HEK293T (cell line): Measurements from ENCODE around the gene WDR37.

ENCODE experiments used
- CTCF ChIA-PET: fragments of 350-600 bp; formaldehyde crosslinking; extraction: SDS; loops from one replicate; lab custom pipeline; 2021; ENCODE audit warnings: antibody characterized with exemption, inconsistent platforms; lab: Yijun Ruan, JAX
- POLR2A ChIA-PET: fragments of 350-600 bp; formaldehyde crosslinking; extraction: SDS; loops from one replicate; lab custom pipeline; 2020; ENCODE audit warnings: antibody characterized with exemption, inconsistent platforms; lab: Yijun Ruan, JAX
- DNase-seq: peaks from one replicate; pipeline ENCODE4 v3.0.0; 2012; ENCODE audit warnings: mixed read lengths; ENCODE audit errors: extremely low spot score
- ARNT ChIP-seq: fragments of 450-650 bp; IDR thresholded peaks from 2 replicates; pipeline ENCODE4 v1.6.1; 2017; ENCODE audit warnings: mild to moderate bottlenecking
- BHLHE40 ChIP-seq: fragments of 450-650 bp; IDR thresholded peaks from 2 replicates; pipeline ENCODE4 v1.6.1; 2016; ENCODE audit warnings: mild to moderate bottlenecking, moderate library complexity, borderline replicate concordance
- CTBP1 ChIP-seq: fragments of 450-650 bp; IDR thresholded peaks from 2 replicates; pipeline ENCODE4 v1.6.1; 2016; ENCODE audit warnings: borderline replicate concordance
- ELF4 ChIP-seq: fragments of 450-650 bp; IDR thresholded peaks from 2 replicates; pipeline ENCODE4 v1.6.1; 2017; ENCODE audit warnings: antibody characterized with exemption
- FOXA1 ChIP-seq: fragments of 450-650 bp; IDR thresholded peaks from 2 replicates; pipeline ENCODE4 v1.6.1; 2016; ENCODE audit warnings: mild to moderate bottlenecking
- FOXK2 ChIP-seq: fragments of 450-650 bp; IDR thresholded peaks from 2 replicates; pipeline ENCODE4 v1.6.1; 2016; ENCODE audit warnings: mild to moderate bottlenecking
- FOXM1 ChIP-seq: fragments of 450-650 bp; IDR thresholded peaks from 2 replicates; pipeline ENCODE4 v1.6.1; 2017; ENCODE audit warnings: mild to moderate bottlenecking, borderline replicate concordance
- HDGF ChIP-seq: fragments of 450-650 bp; IDR thresholded peaks from 2 replicates; pipeline ENCODE4 v1.6.1; 2017; ENCODE audit warnings: antibody characterized with exemption, borderline replicate concordance
- L3MBTL2 ChIP-seq: fragments of 450-650 bp; conservative IDR thresholded peaks from 2 replicates; pipeline ENCODE4 v1.6.1; 2016; ENCODE audit warnings: mild to moderate bottlenecking
- LEF1 ChIP-seq: fragments of 450-650 bp; IDR thresholded peaks from 2 replicates; pipeline ENCODE4 v1.6.1; 2017; ENCODE audit warnings: mild to moderate bottlenecking, borderline replicate concordance
- NFRKB ChIP-seq: fragments of 450-650 bp; IDR thresholded peaks from 2 replicates; pipeline ENCODE4 v1.6.1; 2016; ENCODE audit warnings: mild to moderate bottlenecking, moderate library complexity
- PKNOX1 ChIP-seq: fragments of 450-650 bp; IDR thresholded peaks from 2 replicates; pipeline ENCODE4 v1.6.1; 2016
- SP1 ChIP-seq: fragments of 450-650 bp; IDR thresholded peaks from 2 replicates; pipeline ENCODE4 v1.6.1; 2017
- SUZ12 ChIP-seq: fragments of 450-650 bp; IDR thresholded peaks from 2 replicates; pipeline ENCODE4 v1.6.1; 2016; ENCODE audit warnings: mild to moderate bottlenecking
- TARDBP ChIP-seq: fragments of 450-650 bp; IDR thresholded peaks from 2 replicates; pipeline ENCODE4 v1.6.1; 2016
- ZNF384 ChIP-seq: fragments of 450-650 bp; IDR thresholded peaks from 2 replicates; pipeline ENCODE4 v1.6.1; 2016

The WDR37 gene

GRCh38 chr10:1124796-1125195 lies 68.6 kb downstream of the WDR37 start:
- TF ChIP-seq ELF4 (no peak), NFRKB (no peak), TARDBP (no peak), ZNF384 (no peak), FOXA1 (no peak), SP1 (no peak), HDGF (no peak), BHLHE40 (no peak), LEF1 (no peak), CTBP1 (no peak), ARNT (no peak), L3MBTL2 (no peak), PKNOX1 (no peak), SUZ12 (no peak)
- DNase-seq, result no peak
- ChIA-PET CTCF (no interaction called here), POLR2A (no interaction called here)

- ChIA-PET CTCF (no interaction called here), POLR2A (no interaction called here)
- no peak for DNase-seq
- TF ChIP-seq PKNOX1 (no peak), L3MBTL2 (no peak), NFRKB (no peak), SUZ12 (no peak), SP1 (no peak), CTBP1 (no peak), FOXK2 (no peak), TARDBP (no peak), FOXA1 (no peak), LEF1 (no peak), ZNF384 (no peak), BHLHE40 (no peak), ELF4 (no peak), HDGF (no peak), ARNT (no peak)
Measured at GRCh38 chr10:1126461-1126860, 70.3 kb downstream of the WDR37 start.

- ChIA-PET CTCF (no interaction called here), POLR2A (no interaction called here)
- TF ChIP-seq PKNOX1 (no peak), CTBP1 (no peak), BHLHE40 (no peak), ZNF384 (no peak), FOXM1 (no peak), L3MBTL2 (no peak), ELF4 (no peak), NFRKB (no peak), LEF1 (no peak), ARNT (no peak), SUZ12 (no peak)
Measured at GRCh38 chr10:1127629-1128028, 71.4 kb downstream of the WDR37 start.

GRCh38 chr10:1128115-1128514 lies 71.9 kb downstream of the WDR37 start:
- TF ChIP-seq LEF1 (no peak), L3MBTL2 (no peak), PKNOX1 (no peak), TARDBP (no peak), FOXM1 (no peak)
- no peak for DNase-seq
- CTCF ChIA-PET, result no interaction called here
- POLR2A ChIA-PET, result no interaction called here

More at GRCh38 chr10:1127629-1128028, 71.4 kb downstream of the WDR37 start:
- DNase-seq, result no peak

- POLR2A ChIA-PET, result no interaction called here
- TF ChIP-seq FOXK2, result no peak
- no peak for TF ChIP-seq PKNOX1
- TF ChIP-seq ZNF384, result no peak
- no peak for TF ChIP-seq L3MBTL2
- TF ChIP-seq CTBP1, result no peak
- no peak for TF ChIP-seq NFRKB
- no peak for TF ChIP-seq BHLHE40
- no peak for TF ChIP-seq ELF4
- TF ChIP-seq ARNT, result no peak
- TF ChIP-seq FOXA1, result no peak
- no peak for TF ChIP-seq SP1
- no peak for TF ChIP-seq TARDBP
- TF ChIP-seq FOXM1, result no peak
- TF ChIP-seq HDGF, result no peak
- TF ChIP-seq SUZ12, result no peak
- no peak for TF ChIP-seq LEF1
- DNase-seq, result no peak
- CTCF ChIA-PET, result no interaction called here
Measured at GRCh38 chr10:1128649-1129048, 72.5 kb downstream of the WDR37 start.
